Activated naive CD4-positive, alpha-beta T cell treated with Interleukin-2 at 50 U/mL for 16 hours (primary cell): ENCODE data around the gene CSNK1D.

Source experiments
- DNase-seq: peaks from one replicate; pipeline ENCODE4 v3.0.0-alpha.2; 2020

Gene CSNK1D

DNA sequence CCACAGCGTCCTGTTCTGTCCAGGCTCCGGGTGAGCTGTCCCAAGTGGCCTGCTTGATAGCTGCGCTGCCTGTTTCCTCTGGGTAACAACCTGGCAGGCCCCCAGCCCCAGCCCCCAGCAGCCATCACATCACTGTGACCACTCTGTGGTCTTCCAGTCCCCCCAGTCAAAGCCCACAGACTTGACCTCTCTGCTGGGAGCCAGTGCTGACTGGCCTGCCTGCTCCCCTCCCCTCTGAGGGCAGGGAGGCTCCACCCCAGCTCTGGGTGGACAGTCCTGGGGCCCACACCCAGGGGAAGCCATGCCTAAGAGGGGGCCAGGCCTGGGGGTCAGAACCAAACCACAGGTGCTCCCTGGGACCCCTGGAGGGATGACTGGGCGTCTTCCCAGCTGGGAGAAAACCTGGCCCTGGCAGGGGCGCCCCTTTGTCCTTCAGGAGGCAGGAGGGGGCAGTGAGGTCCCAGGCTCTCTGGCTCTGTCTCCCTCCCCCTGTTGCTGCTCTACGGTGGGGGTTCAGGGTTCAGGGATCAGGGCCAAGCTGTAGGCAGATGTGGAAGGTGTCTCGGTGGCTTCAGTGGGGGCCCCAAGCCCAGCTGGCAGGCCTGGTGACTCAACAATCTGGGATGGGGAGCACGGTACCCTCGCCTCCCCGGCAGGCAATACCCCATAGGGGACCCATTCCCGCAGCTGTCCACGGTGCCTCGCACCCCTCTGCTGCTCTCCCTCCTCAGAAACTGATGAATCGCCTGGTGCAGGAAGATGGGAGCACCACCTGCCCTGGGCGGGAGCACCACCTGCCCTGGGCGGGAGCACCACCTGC is 46.5 kb downstream of the CSNK1D start:
- DNase-seq, result no peak

DNA sequence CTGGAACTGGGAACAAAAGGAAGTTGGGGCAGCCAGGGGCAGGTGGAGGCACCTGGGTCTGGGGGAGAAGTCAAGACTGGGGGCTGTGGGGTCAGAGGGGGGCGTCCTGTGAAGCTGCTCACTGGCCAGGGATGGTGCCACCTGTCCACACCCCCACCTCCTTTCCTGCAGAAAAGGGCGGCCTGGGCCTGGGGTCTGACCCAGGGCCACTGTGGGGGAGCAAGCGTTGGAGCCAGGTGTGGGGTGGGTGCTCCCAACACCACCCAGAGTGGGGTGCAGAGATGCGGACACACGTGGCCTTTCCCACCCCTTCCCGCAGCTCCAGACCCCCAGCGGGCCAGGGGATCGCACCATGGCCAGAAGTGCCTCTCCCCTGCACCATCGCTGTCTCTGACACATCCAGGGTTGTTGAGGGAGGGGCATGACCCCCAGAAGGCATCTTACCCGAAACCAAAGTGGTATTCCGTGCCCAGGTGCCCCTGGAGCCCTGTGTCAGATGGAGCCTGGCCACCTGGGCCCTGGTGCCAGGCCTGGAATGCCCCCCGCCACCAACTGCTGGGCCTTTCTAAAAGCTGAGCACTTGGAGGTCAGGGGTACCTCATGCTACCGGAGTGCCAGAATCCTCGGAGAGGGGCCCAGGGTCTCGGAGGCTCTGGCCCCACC is 47.2 kb downstream of the CSNK1D start:
- no peak for DNase-seq

DNA sequence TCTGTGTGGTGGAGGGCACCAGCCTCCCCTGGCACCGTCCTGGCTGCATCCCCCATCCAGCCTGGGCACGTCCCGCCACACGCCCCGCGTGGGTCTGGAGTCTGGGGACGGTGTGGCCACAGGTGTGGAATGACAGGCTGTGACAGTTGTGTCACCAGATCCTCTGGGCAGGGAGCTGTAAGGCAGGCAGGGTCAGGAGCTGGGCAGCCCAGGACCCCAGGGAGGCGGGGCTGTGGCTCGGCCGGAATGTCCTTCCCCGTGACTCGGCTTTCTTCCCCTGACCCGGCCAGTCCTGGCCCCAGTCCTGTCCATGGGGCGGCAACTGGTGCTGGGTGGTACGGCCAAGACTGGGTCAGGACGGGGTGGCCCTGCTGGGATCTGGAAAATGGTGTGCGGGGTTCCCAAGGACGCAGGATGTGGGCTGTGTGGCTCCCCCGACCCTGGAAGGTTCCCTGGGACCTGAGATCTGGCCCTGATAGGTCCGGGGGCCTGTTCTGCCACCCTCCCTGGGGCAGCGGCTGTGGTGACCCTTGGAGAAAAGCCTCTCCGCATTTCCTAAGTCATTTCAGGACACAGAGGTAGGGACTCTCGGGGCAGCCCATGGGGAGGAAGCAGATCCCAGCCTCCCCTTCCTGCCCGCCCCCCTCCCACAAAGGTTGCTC is 48.0 kb downstream of the CSNK1D start:
- DNase-seq, result no peak

GRCh38 chr17:82224666-82225065 is 48.8 kb downstream of the CSNK1D start:
- DNase-seq, result no peak

GRCh38 chr17:82223517-82223916 is 50.0 kb downstream of the CSNK1D start:
- no peak for DNase-seq

- DNase-seq, result no peak
Measured at GRCh38 chr17:82222816-82223215, 50.7 kb downstream of the CSNK1D start.

- DNase-seq, result no peak
Measured at GRCh38 chr17:82221341-82221902, 52.1 kb downstream of the CSNK1D start.

- no peak for DNase-seq
Measured at GRCh38 chr17:82219753-82220709, 53.5 kb downstream of the CSNK1D start.

GRCh38 chr17:82219083-82219482 is 54.4 kb downstream of the CSNK1D start:
- no peak for DNase-seq

DNA sequence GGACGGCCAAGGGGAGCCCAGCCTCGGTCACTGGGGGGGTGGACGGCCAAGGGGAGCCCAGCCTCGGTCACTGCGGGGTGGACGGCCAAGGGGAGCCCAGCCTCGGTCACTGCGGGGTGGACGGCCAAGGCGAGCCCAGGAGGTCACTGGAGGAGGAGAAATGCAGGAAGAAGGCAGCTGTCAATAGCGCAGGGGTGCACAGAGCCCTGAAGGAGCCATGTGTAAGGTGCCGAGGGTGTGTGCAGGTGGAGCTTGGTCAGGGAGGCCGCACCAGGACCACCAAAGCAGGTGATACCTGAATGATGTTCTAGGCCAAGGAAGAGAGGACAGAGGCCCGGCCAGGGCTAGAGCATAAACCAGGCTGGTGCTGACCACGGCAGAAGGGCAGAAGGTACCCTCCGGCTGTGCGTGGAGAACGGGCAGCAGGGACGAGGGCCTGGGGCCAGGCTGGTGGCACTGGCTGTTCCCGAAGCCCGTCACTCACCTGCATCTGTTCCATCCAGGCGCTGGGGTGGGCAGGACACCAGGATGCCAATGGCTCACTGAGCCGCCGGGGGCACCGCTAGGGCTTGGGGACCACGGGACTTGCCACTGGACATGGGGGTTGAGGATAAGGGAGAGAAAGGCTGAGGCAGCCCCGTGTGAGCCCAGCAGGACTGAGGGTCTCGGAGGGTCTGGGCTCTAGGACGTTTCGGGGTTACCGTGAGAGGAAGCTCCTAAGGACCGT is 55.0 kb downstream of the CSNK1D start:
- DNase-seq, result no peak

GRCh38 chr17:82217530-82218204 is 55.8 kb downstream of the CSNK1D start:
- no peak for DNase-seq

- DNase-seq, result no peak
Measured at GRCh38 chr17:82217120-82217529, 56.4 kb downstream of the CSNK1D start.

GRCh38 chr17:82216301-82217119 is 57.0 kb downstream of the CSNK1D start:
- DNase-seq, result peak; percentile 53

GRCh38 chr17:82215972-82216300 is 57.6 kb downstream of the CSNK1D start:
- no peak for DNase-seq

DNA sequence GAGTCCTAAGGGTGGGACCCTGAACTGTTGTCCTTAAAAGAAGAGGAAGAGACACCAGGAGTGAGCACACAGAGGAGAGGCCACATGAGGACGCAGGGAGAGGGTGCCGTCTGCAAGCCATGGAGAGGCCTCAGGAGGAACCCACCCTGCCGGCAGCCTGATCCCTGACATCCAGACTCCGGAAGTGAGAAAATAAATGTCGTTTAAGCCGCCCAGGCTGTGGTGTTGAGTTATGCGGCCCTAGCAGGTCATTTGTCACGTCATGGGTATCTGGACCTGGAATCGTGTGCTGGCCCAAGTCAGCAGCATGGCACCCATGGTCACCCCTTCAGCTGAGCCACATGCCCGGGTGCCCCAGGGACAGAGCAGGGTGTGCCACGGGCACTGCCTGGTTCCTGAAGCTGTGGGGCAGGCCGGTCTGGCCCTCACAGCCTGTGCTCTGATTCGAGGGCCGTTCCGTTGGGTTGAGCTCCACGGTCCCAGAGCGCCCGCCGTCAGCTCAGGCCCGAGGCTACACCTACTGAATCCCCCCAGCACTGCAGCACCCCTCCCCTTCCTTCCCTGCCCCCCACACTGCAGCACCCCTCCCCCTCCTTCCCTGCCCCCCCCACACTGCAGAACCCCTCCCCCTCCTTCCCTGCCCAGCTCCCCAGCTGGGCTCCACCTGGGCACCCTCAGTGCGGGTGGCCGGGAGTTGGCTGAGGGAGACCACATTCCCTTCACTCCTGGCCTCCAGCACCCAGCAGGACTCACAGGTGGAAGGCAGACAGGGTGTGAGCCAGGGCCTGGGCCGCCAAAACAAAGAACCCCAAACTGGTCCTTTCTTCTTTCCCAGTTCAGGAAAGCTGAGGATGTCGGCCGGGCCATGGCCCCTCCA is 58.2 kb downstream of the CSNK1D start:
- no peak for DNase-seq

DNA sequence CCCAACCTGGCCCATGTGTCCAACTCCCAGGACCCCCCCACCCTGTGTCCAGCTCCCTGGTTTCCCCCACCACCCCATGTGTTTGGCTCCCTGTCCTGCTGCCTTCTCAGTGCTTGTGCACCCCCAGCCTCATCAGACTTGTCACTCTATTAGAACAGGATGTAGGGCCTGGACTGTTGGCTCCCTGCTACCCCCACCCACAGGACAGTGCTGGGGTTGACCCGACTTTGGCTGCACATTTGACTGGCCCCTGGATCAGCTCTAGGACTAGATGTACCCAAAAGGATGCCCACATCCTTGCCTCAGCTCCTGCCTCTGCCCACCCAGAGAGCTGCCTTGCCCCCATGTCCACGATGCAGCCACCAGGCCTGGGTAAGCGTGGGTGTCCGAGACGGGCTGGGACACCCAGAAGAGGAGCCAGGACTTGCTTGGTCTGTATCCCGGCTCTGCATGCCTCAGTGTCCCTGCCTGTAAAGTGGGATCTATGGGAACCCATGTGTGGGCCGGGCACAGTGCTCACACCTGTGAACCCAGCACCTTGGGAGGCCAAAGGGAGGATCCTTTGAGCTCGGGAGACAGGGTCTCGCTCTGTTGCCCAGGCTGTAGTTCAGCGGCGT is 59.4 kb downstream of the CSNK1D start:
- DNase-seq, result no peak

GRCh38 chr17:82213251-82214011 is 60.1 kb downstream of the CSNK1D start:
- peak; percentile 88 for DNase-seq
